B cell (primary cell): ENCODE measurements around the gene RPA3. TPM values are rescaled to one million over a fixed set of nuclear protein-coding genes. Genes with fewer than 3 reads are reported as not detected.

ENCODE experiments used
- ATAC-seq: fragments of 200-7000 bp; cut with Tn5 transposase; one replicate; pipeline ENCODE4 v1.10.0; 2021; ENCODE audit warnings: low read depth, mild to moderate bottlenecking, moderate number of reproducible peaks, moderate library complexity
- CTCF ChIA-PET: fragments of 350-600 bp; sonication (Branson Sonifier 250); formaldehyde crosslinking; loops from one replicate; lab custom pipeline; 2021; ENCODE audit warnings: antibody characterized with exemption, inconsistent platforms; lab: Charles Lee
- POLR2A ChIA-PET: fragments of 350-600 bp; sonication (Branson Sonifier 250); formaldehyde crosslinking; loops from one replicate; lab custom pipeline; 2021; ENCODE audit warnings: antibody characterized with exemption; lab: Charles Lee
- DNase-seq: peaks from one replicate; pipeline ENCODE4 v3.0.0; 2013
- H2AFZ ChIP-seq: 2 replicates; pipeline ENCODE4 v1.6.1; 2012; ENCODE audit warnings: mild to moderate bottlenecking, low read depth, low read length; ENCODE audit not compliant: insufficient read depth, poor library complexity, severe bottlenecking
- H3K27ac ChIP-seq, 2 donors: 1 replicate in 1 of 2; 2 replicates in 1 of 2; pipeline ENCODE4 v1.5.1; 2012 to 2013; ENCODE audit warnings: low read length in 2 of 2, mild to moderate bottlenecking in 2 of 2, moderate library complexity in 1 of 2
- H3K27me3 ChIP-seq, 4 experiments: fragments of 200-600 bp in 1 of 4; sonication (generic) in 1 of 4; replicated peaks in 1 of 4; 1 replicate in 2 of 4; 2 replicates in 2 of 4; pipeline versions ENCODE4 v1.6.1 to v1.7.0; 2013 to 2016; ENCODE audit warnings: low read length in 3 of 4, mild to moderate bottlenecking in 2 of 4, mixed read lengths in 1 of 4, moderate library complexity in 1 of 4; ENCODE audit not compliant: insufficient read depth in 4 of 4, control insufficient read depth in 3 of 4; ENCODE audit errors: control extremely low read depth in 1 of 4
- H3K36me3 ChIP-seq, 2 experiments: replicated peaks in 1 of 2; 1 replicate in 1 of 2; 2 replicates in 1 of 2; pipeline versions ENCODE4 v1.6.1 to v1.7.1; 2013; ENCODE audit warnings: low read length in 1 of 2; ENCODE audit not compliant: insufficient read depth in 2 of 2, control insufficient read depth in 1 of 2; ENCODE audit errors: control extremely low read depth in 1 of 2, extremely low read depth in 1 of 2
- H3K4me1 ChIP-seq, 2 donors: fragments of 200-600 bp in 1 of 2; sonication (generic) in 1 of 2; 1 replicate in 1 of 2; 2 replicates in 1 of 2; pipeline versions ENCODE4 v1.5.1 to v1.6.1; 2013 to 2017; ENCODE audit warnings: low read length in 2 of 2; ENCODE audit not compliant: control insufficient read depth in 2 of 2, insufficient read depth in 2 of 2
- H3K4me2 ChIP-seq: replicated peaks from 2 replicates; pipeline ENCODE3; 2012; ENCODE audit warnings: mild to moderate bottlenecking, low read depth, low read length; ENCODE audit not compliant: poor library complexity, severe bottlenecking
- H3K4me3 ChIP-seq, 5 experiments: fragments of 200-600 bp in 1 of 5; sonication (generic) in 1 of 5; 1 replicate in 3 of 5; 2 replicates in 2 of 5; pipeline versions ENCODE4 v1.5.1 to v1.7.0; 2011 to 2016; ENCODE audit warnings: low read length in 4 of 5, mild to moderate bottlenecking in 4 of 5, low read depth in 2 of 5, control low read depth in 1 of 5, moderate library complexity in 1 of 5; ENCODE audit not compliant: insufficient read depth in 1 of 5; ENCODE audit errors: control extremely low read depth in 1 of 5, extremely low read depth in 1 of 5
- H3K79me2 ChIP-seq: fragments of 200-600 bp; sonication (generic); one replicate; pipeline ENCODE4 v1.6.0; 2016; ENCODE audit warnings: low read length; ENCODE audit not compliant: control insufficient read depth, insufficient read depth
- H3K9ac ChIP-seq: fragments of 200-600 bp; sonication (generic); 2 replicates; pipeline ENCODE4 v1.6.1; 2017; ENCODE audit warnings: mild to moderate bottlenecking, low read length, moderate library complexity
- H3K9me3 ChIP-seq, 3 donors: one replicate each; pipeline versions ENCODE4 v1.6.1 to v1.7.1; 2013; ENCODE audit warnings: low read length in 2 of 3; ENCODE audit not compliant: control insufficient read depth in 2 of 3, insufficient read depth in 1 of 3; ENCODE audit errors: control extremely low read depth in 1 of 3
- H4K20me1 ChIP-seq: 2 replicates; pipeline ENCODE4 v1.6.0; 2012; ENCODE audit warnings: mild to moderate bottlenecking, low read length; ENCODE audit not compliant: insufficient read depth, control insufficient read depth, poor library complexity, severe bottlenecking
- H3K27ac Mint-ChIP-seq: one replicate; pipeline ENCODE4 v1.8.0; 2021; ENCODE audit warnings: mixed read lengths
- H3K27me3 Mint-ChIP-seq: one replicate; pipeline ENCODE4 v1.8.0; 2021; ENCODE audit warnings: mixed read lengths
- H3K4me1 Mint-ChIP-seq: one replicate; pipeline ENCODE4 v1.8.0; 2021; ENCODE audit warnings: mixed read lengths
- H3K4me3 Mint-ChIP-seq: one replicate; pipeline ENCODE4 v1.8.0; 2021; ENCODE audit warnings: mixed read lengths
- H3K9me3 Mint-ChIP-seq: one replicate; pipeline ENCODE4 v1.8.0; 2022; ENCODE audit warnings: mixed read lengths; ENCODE audit not compliant: insufficient read depth
- CTCF ChIP-seq: fragments of 200-600 bp; IDR thresholded peaks from one replicate; pipeline ENCODE4 v1.8.0; 2022; ENCODE audit warnings: antibody characterized with exemption, mild to moderate bottlenecking
- EZH2 ChIP-seq: IDR thresholded peaks from 2 replicates; pipeline ENCODE4 v1.6.1; 2012; ENCODE audit warnings: borderline replicate concordance, low read depth, mild to moderate bottlenecking, moderate library complexity, low read length; ENCODE audit not compliant: insufficient read depth, poor library complexity, severe bottlenecking
- WGBS: methylation state at CpG from one replicate; pipeline ENCODE4 v1.1.5; 2013; ENCODE audit warnings: missing lambda C conversion rate; ENCODE audit not compliant: insufficient coverage; 5-methylcytosine and 5-hydroxymethylcytosine counted together
- intact Hi-C: fragments of 100-400 bp; cut with micrococcal nuclease; formaldehyde crosslinking; loops from one replicate; pipeline ENCODE4 v1.10.0; 2022
- polyA plus RNA-seq: library from polyadenylated mRNA; depleted of rRNA; stranded (reverse); fragments of >200 nt; gene quantifications from 2 replicates; pipeline ENCODE4 v1.2.3, GENCODE V29; 2012
- total RNA-seq, 2 donors: library from RNA; stranded (reverse); fragments of 120-200 nt in 1 of 2; gene quantifications; 1 replicate in 1 of 2; 2 replicates in 1 of 2; pipeline versions ENCODE4 v1.2.3 to v1.2.4, GENCODE V29; 2013 to 2022

RPA3 gene
- total and polyA plus RNA-seq, 2 donors (not counting 1 experiment from before 2014, with no cell fraction given), result 25.6 to 49.3 TPM

GRCh38 chr7:7761340-7761973, 43.0 kb upstream of the RPA3 start:
- peak overlapping the region; percentile 47 to 75 for H3K27ac ChIP-seq
- no peaks in the 10 kb centered on the region for H3K27me3 Mint-ChIP-seq
- TF ChIP-seq EZH2 (no peak), CTCF (peak; percentile 68)
- intact Hi-C loops, result loop anchor here (1.0 to 5.0 kb wide), 6 partner anchors 80 to 431 kb away; partner anchors contain the start of gene UMAD1
- peak overlapping the region; percentile 91 for H3K4me3 Mint-ChIP-seq
- H3K4me3 ChIP-seq, result peak overlapping the region; percentile 46 to 73 (median 60)
- no peaks in the 10 kb centered on the region for H3K9me3 Mint-ChIP-seq
- ChIA-PET CTCF (interaction anchor here (1.0 to 3.2 kb wide), 9 partner anchors 8 to 453 kb away, joined by 3 to 31 read pairs (median 6); no protein-coding TSS in a partner anchor), POLR2A (interaction anchor here (1.0 kb wide), 1 partner anchor 121 kb away, joined by 5 read pairs; the partner anchor contains the start of gene UMAD1)
- H3K4me2 ChIP-seq, result peak overlapping the region; percentile 78
- no peaks in the 10 kb centered on the region for H3K9me3 ChIP-seq
- 80% methylated on average over 1 of the region's 5 CpGs for WGBS
- H3K27ac Mint-ChIP-seq, result peak overlapping the region; percentile 89
- H3K27me3 ChIP-seq, result no peaks in the 10 kb centered on the region
- H3K36me3 ChIP-seq, result no peaks in the 10 kb centered on the region
- peak overlapping the region; percentile 70 for H2AFZ ChIP-seq
- DNase-seq (peak; percentile 63), ATAC-seq (peak; percentile 64)
- H3K4me1 Mint-ChIP-seq, result peaks cover 35% of the 10 kb centered on the region
- H3K79me2 ChIP-seq, result peaks cover 11% of the 10 kb centered on the region
- H3K9ac ChIP-seq, result peak overlapping the region; percentile 77
- H3K4me1 ChIP-seq, result peaks cover 17 to 22% of the 10 kb centered on the region in 2 donors
- H4K20me1 ChIP-seq, result no peaks in the 10 kb centered on the region

GRCh38 chr7:7757576-7757975, 39.2 kb upstream of the RPA3 start:
- no peak overlapping the region for H3K27ac ChIP-seq
- intact Hi-C loops, result no loop called here
- no peak for TF ChIP-seq CTCF
- no peak for TF ChIP-seq EZH2
- no peaks in the 10 kb centered on the region for H3K9me3 ChIP-seq
- peaks cover 11 to 13% of the 10 kb centered on the region in 2 donors for H3K4me1 ChIP-seq
- Mint-ChIP-seq H3K27ac (no peak overlapping the region), H3K27me3 (no peaks in the 10 kb centered on the region), H3K9me3 (no peaks in the 10 kb centered on the region), H3K4me3 (no peak overlapping the region), H3K4me1 (peaks cover 22% of the 10 kb centered on the region)
- H3K9ac ChIP-seq, result no peak overlapping the region
- 95% methylated on average over 4 of the region's 4 CpGs for WGBS
- DNase-seq, result no peak
- ChIA-PET POLR2A (no interaction called here), CTCF (no interaction called here)
- no peak overlapping the region for H3K4me2 ChIP-seq
- no peaks in the 10 kb centered on the region for H3K27me3 ChIP-seq
- no peak overlapping the region for H2AFZ ChIP-seq
- H4K20me1 ChIP-seq, result no peaks in the 10 kb centered on the region
- ATAC-seq, result no peak
- H3K36me3 ChIP-seq, result no peaks in the 10 kb centered on the region
- peaks cover 7% of the 10 kb centered on the region for H3K79me2 ChIP-seq
- H3K4me3 ChIP-seq, result no peak overlapping the region
